Smooth muscle cell (in vitro differentiated cells): ENCODE results near the gene ATG10. TPM values are rescaled to one million over a fixed set of nuclear protein-coding genes. Genes with fewer than 3 reads are reported as not detected.

ENCODE experiments used
- DNase-seq: peaks from one replicate; lab custom pipeline; 2025; ENCODE audit not compliant: unreplicated experiment; lab: John Stamatoyannopoulos, UW
- H2AFZ ChIP-seq: fragments of 200-600 bp; sonication (generic); 2 replicates; pipeline ENCODE4 v1.6.0; 2016; ENCODE audit warnings: antibody characterized with exemption, low read depth, mild to moderate bottlenecking
- H3F3A ChIP-seq: fragments of 200-600 bp; sonication (generic); 2 replicates; pipeline ENCODE4 v1.6.0; 2017; ENCODE audit warnings: antibody characterized with exemption, low read depth
- H3K27ac ChIP-seq: fragments of 200-600 bp; sonication (generic); 2 replicates; pipeline ENCODE4 v1.5.1; 2016; ENCODE audit warnings: low read depth, mild to moderate bottlenecking
- H3K27me3 ChIP-seq: fragments of 200-600 bp; sonication (generic); 2 replicates; pipeline ENCODE4 v1.6.1; 2016; ENCODE audit warnings: low read depth, mild to moderate bottlenecking
- H3K36me3 ChIP-seq: fragments of 200-600 bp; sonication (generic); 2 replicates; pipeline ENCODE4 v1.5.1; 2016; ENCODE audit warnings: low read depth
- H3K4me1 ChIP-seq: fragments of 200-600 bp; sonication (generic); 2 replicates; pipeline ENCODE4 v1.5.1; 2016; ENCODE audit warnings: low read depth
- H3K4me2 ChIP-seq: fragments of 200-600 bp; sonication (generic); 2 replicates; pipeline ENCODE4 v1.6.0; 2016; ENCODE audit warnings: mild to moderate bottlenecking
- H3K4me3 ChIP-seq: fragments of 200-600 bp; sonication (generic); 2 replicates; pipeline ENCODE4 v1.5.1; 2016; ENCODE audit warnings: mild to moderate bottlenecking
- H3K79me2 ChIP-seq: fragments of 200-600 bp; sonication (generic); 2 replicates; pipeline ENCODE4 v1.6.0; 2016; ENCODE audit warnings: low read depth, mild to moderate bottlenecking
- H3K9ac ChIP-seq: fragments of 200-600 bp; sonication (generic); 2 replicates; pipeline ENCODE4 v1.6.0; 2016; ENCODE audit warnings: low read depth
- H3K9me3 ChIP-seq: fragments of 200-600 bp; sonication (generic); replicated peaks from 2 replicates; pipeline ENCODE4 v1.5.1; 2016; ENCODE audit warnings: low read depth
- H4K20me1 ChIP-seq: fragments of 200-600 bp; sonication (generic); 2 replicates; pipeline ENCODE4 v1.6.0; 2016; ENCODE audit warnings: low read depth
- WGBS: methylation state at CpG from one replicate; pipeline ENCODE4 v1.1.7; 2016; ENCODE audit warnings: low lambda C conversion rate; 5-methylcytosine and 5-hydroxymethylcytosine counted together
- polyA plus RNA-seq: library from polyadenylated mRNA; unstranded; fragments of >200 nt; fragmentation: Nextera tagmentation; extraction: Ambion mirVana; gene quantifications from 2 replicates; pipeline ENCODE4 v1.2.1, GENCODE V29; 2016
- total RNA-seq: library from RNA; depleted of rRNA; stranded (reverse); fragments of >200 nt; gene quantifications from 2 replicates; pipeline ENCODE4 v1.2.3, GENCODE V29; 2014
- TF ChIP-seq, protein P1 (sequence below): fragments of 200-600 bp; sonication (generic); IDR thresholded peaks from 2 replicates; pipeline ENCODE4 v1.5.1; 2017; ENCODE audit warnings: borderline replicate concordance, mild to moderate bottlenecking, antibody characterized with exemption; ENCODE audit not compliant: insufficient read depth, poor library complexity, severe bottlenecking

The ATG10 gene
- total and polyA plus RNA-seq, 2 experiments from 2014 or later = 7.2 to 12.5 TPM

DNA sequence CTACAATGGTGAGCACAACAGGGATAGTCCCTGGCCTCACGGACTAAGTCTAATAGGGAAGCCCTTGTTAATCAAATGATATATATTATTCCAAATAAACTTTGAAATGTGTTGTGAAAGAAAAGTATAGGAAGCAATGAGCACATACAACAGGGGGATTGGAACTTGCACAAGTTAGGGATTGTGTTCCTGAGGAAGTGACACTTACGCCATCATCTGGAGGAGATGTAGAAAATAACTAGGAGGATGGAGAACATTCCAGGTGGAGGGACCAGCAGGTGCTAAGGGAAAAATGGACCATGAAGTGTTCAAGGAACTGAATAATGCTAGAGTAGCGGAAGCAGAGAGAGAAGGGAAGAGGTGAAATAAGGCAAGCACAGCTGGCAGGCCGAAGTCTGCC lies 325.1 kb downstream of the ATG10 start:
- TF ChIP-seq, protein P1, sequence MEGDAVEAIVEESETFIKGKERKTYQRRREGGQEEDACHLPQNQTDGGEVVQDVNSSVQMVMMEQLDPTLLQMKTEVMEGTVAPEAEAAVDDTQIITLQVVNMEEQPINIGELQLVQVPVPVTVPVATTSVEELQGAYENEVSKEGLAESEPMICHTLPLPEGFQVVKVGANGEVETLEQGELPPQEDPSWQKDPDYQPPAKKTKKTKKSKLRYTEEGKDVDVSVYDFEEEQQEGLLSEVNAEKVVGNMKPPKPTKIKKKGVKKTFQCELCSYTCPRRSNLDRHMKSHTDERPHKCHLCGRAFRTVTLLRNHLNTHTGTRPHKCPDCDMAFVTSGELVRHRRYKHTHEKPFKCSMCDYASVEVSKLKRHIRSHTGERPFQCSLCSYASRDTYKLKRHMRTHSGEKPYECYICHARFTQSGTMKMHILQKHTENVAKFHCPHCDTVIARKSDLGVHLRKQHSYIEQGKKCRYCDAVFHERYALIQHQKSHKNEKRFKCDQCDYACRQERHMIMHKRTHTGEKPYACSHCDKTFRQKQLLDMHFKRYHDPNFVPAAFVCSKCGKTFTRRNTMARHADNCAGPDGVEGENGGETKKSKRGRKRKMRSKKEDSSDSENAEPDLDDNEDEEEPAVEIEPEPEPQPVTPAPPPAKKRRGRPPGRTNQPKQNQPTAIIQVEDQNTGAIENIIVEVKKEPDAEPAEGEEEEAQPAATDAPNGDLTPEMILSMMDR = no peak
- H3K4me1 ChIP-seq = peaks cover 33% of the 10 kb centered on the region
- no peak overlapping the region for H3K27ac ChIP-seq
- H3K9ac ChIP-seq = no peak overlapping the region
- no peak for DNase-seq
- H2AFZ ChIP-seq = no peak overlapping the region
- H3K27me3 ChIP-seq = no peaks in the 10 kb centered on the region
- no peaks in the 10 kb centered on the region for H4K20me1 ChIP-seq
- no peaks in the 10 kb centered on the region for H3K36me3 ChIP-seq
- no peak overlapping the region for H3K4me2 ChIP-seq
- 87% methylated on average over 4 of the region's 4 CpGs for WGBS
- no peak overlapping the region for H3K4me3 ChIP-seq
- H3K79me2 ChIP-seq = no peaks in the 10 kb centered on the region
- H3K9me3 ChIP-seq = no peaks in the 10 kb centered on the region
- no peaks in the 10 kb centered on the region for H3F3A ChIP-seq

DNA sequence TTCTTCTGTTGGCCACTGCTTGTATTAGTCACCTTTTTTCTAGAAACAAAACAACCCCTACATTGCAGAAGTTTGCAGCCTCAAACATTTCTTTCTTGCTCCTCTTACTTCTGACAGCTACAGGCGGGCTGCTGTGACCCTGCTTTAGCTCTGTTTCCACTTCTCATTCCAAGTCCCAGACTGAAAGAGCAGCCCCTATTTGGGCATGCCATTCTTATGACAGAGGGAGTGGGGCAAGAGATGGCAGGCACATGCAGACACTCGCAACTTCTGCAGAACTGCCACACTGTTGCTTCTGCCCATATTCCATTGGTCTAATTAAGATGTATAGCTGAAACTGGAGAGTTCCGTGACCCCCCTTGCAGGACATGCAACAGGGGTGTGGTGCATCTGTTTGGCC lies 325.9 kb downstream of the ATG10 start:
- peaks cover 30% of the 10 kb centered on the region for H3K4me1 ChIP-seq
- H3K79me2 ChIP-seq = no peaks in the 10 kb centered on the region
- TF ChIP-seq, protein P1 = no peak
- no peak overlapping the region for H3K4me2 ChIP-seq
- WGBS = 55% methylated on average over 3 of the region's 3 CpGs
- no peaks in the 10 kb centered on the region for H3K9me3 ChIP-seq
- H3K36me3 ChIP-seq = no peaks in the 10 kb centered on the region
- no peak for DNase-seq
- no peak overlapping the region for H3K4me3 ChIP-seq
- no peaks in the 10 kb centered on the region for H3K27me3 ChIP-seq
- no peaks in the 10 kb centered on the region for H3F3A ChIP-seq
- no peak overlapping the region for H2AFZ ChIP-seq
- H3K27ac ChIP-seq = no peak overlapping the region
- H4K20me1 ChIP-seq = no peaks in the 10 kb centered on the region
- H3K9ac ChIP-seq = no peak overlapping the region

DNA sequence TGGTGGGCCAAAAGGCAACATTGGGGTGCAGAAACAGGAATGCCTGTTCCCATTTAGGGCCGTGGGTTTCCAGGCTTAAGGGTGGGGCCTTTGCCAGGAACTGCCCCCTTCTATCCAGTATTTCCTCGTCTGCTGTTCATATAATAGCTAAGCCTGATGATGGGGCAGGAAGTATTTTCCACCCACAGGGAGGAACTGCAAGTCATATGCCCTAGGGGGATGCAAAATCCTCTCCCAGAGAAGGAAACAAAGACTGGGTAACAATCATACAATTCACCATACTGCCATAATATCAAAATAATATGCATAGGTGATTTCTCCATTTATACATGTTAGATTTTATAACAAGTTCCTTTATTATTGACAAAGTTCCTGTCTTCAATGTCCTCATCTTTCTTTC lies 326.8 kb downstream of the ATG10 start:
- Histone ChIP-seq H4K20me1 (no peaks in the 10 kb centered on the region), H3K4me3 (no peak overlapping the region), H3K79me2 (no peaks in the 10 kb centered on the region), H3K27ac (no peak overlapping the region), H2AFZ (no peak overlapping the region), H3K27me3 (no peaks in the 10 kb centered on the region), H3F3A (no peaks in the 10 kb centered on the region), H3K9me3 (no peaks in the 10 kb centered on the region), H3K9ac (no peak overlapping the region), H3K4me1 (peaks cover 20% of the 10 kb centered on the region), H3K36me3 (no peaks in the 10 kb centered on the region), H3K4me2 (no peak overlapping the region)
- WGBS = 65% methylated on average over 2 of the region's 2 CpGs
- no peak for DNase-seq
- TF ChIP-seq, protein P1 = no peak

DNA sequence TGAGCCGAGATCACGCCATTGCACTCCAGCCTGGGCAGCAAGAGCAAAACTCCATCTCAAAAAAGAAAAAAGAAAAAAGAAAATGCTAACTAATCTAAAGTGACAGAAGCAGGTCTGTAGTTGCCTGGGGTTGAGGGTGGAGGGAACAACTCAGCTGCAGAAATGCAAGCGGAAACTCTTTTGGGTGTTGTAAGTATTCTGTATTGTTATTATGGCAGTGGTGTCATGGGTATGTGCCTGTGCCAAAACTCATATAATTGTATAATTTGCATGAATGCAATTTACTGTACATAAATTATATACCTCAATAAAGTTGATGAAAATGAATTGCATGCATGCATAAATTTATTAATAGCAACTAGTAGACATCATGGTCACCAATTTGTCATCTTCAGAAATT lies 329.4 kb downstream of the ATG10 start:
- no peak overlapping the region for H3K4me2 ChIP-seq
- no peak overlapping the region for H3K27ac ChIP-seq
- H3K4me1 ChIP-seq = peaks cover 15% of the 10 kb centered on the region
- H3K79me2 ChIP-seq = no peaks in the 10 kb centered on the region
- TF ChIP-seq, protein P1 = no peak
- no peaks in the 10 kb centered on the region for H3F3A ChIP-seq
- H2AFZ ChIP-seq = no peak overlapping the region
- no peaks in the 10 kb centered on the region for H3K27me3 ChIP-seq
- H3K9ac ChIP-seq = no peak overlapping the region
- DNase-seq = no peak
- H3K36me3 ChIP-seq = no peaks in the 10 kb centered on the region
- H3K9me3 ChIP-seq = no peaks in the 10 kb centered on the region
- no peaks in the 10 kb centered on the region for H4K20me1 ChIP-seq
- H3K4me3 ChIP-seq = no peak overlapping the region
- WGBS = 92% methylated on average over 3 of the region's 3 CpGs
